ENCODE results near the gene STON2.
"Not testable (repeated sequence)": the region's sequence is repeated elsewhere in the genome, so short reads cannot be mapped to it uniquely, and the experiment has no call there.

The STON2 gene

GRCh38 chr14:81247271-81247766 lies 152.8 kb downstream of the STON2 start:
- H3K4me3 ChIP-seq (ENCODE audit: low read depth, low read length) = no peak overlapping the region
- no peak for DNase-seq (ENCODE audit: low read depth)

- DNase-seq (ENCODE audit: low read depth) = no peak
- H3K4me3 ChIP-seq (ENCODE audit: low read depth, low read length) = no peak overlapping the region
Observed at GRCh38 chr14:81246461-81247270, 153.5 kb downstream of the STON2 start.

GRCh38 chr14:81245771-81246170 lies 154.4 kb downstream of the STON2 start:
- H3K4me3 ChIP-seq (ENCODE audit: low read depth, low read length) = no peak overlapping the region
- DNase-seq (ENCODE audit: low read depth) = no peak

- not testable (repeated sequence) for DNase-seq (ENCODE audit: low read depth)
Observed at GRCh38 chr14:81244431-81244830, 155.7 kb downstream of the STON2 start.

DNA sequence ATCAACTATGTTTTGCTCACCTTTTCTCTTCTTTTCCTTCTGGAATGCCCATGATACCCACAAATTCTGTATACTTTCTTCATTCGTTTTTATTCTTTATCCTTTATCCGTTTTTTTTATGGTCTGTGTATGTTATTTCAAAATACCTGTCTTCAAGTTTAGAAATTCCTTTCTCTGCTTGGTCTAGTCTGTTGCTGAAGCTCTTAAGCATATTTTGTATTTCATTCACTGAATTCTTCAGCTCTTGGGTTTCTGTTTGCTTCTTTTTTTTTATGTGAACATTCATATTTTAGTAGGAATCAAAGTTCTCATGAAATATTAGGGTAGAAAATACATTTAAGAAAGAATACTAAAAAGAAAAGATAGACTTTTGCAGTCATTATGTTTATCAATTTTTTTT lies 156.6 kb downstream of the STON2 start:
- DNase-seq (ENCODE audit: low read depth) = no peak
- H3K4me3 ChIP-seq (ENCODE audit: low read depth, low read length) = no peak overlapping the region

More at GRCh38 chr14:81244431-81244830, 155.7 kb downstream of the STON2 start:
- H3K4me3 ChIP-seq (ENCODE audit: low read depth, low read length) = not testable (repeated sequence)

DNA sequence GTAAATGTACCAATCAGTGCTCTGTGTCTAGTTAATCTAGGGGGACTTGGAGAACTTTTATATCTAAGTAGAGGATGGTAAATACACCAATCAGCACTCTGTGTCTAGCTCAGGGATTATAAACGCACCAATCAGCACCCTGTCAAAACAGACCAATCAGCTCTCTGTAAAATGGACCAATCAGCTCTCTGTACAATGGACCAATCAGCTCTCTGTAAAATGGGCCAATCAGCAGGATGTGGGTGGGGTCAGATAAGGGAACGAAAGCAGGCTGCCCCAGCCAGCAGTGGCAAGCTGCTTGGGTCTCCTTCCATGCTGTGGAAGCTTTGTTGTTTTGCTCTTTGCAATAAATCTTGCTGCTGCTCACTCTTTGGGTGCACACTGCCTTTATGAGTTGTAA lies 163.3 kb downstream of the STON2 start:
- not testable (repeated sequence) for H3K4me3 ChIP-seq (ENCODE audit: low read depth, low read length); DNase-seq (ENCODE audit: low read depth)

- DNase-seq (ENCODE audit: low read depth) = no peak
- H3K4me3 ChIP-seq (ENCODE audit: low read depth, low read length) = no peak overlapping the region
Observed at GRCh38 chr14:81236138-81236537, 164.0 kb downstream of the STON2 start.

- H3K4me3 ChIP-seq (ENCODE audit: low read depth, low read length) = no peak overlapping the region
- DNase-seq (ENCODE audit: low read depth) = no peak
Observed at GRCh38 chr14:81235096-81235495, 165.0 kb downstream of the STON2 start.

DNA sequence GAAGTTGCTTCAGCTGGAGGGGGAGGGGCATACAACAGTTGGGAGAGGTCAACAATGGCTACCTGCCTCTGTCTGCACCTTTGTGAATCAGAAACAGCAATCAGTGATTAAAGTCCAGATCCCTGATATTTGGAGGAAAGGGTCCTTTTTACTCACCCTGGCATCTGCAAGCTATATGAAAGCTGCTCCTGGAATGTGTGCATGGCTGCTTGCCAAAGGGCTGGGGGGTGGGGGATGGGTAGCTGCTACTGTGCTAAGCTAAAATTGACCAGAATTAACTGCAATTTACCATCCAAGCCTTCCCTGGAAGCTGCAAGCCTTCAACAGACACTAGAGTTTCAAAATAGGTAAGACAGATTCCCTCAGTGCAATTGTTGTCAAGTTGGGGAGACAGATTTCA lies 165.8 kb downstream of the STON2 start:
- DNase-seq (ENCODE audit: low read depth) = no peak
- no peak overlapping the region for H3K4me3 ChIP-seq (ENCODE audit: low read depth, low read length)

- no peak for DNase-seq (ENCODE audit: low read depth)
- no peak overlapping the region for H3K4me3 ChIP-seq (ENCODE audit: low read depth, low read length)
Observed at GRCh38 chr14:81233615-81234014, 166.5 kb downstream of the STON2 start.

DNA sequence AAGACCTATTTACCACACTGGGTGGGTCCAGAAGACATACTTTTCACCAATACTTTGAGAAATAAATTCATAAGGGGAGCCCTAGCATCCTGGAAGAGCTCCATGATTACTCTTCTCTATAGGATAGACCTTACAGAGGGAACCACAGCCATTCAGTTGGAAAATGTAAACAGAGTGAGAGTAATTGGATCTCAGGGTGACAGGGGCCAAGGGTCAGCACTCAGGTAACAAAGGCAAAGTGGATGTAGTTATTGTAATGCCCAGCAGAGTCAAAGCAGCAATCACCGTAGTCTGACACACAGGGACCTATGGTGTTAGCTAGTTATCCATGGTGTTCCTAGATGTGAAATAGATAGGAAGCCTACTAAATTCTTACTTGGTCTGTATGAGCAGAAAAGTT lies 168.6 kb downstream of the STON2 start:
- DNase-seq (ENCODE audit: low read depth) = no peak
- no peak overlapping the region for H3K4me3 ChIP-seq (ENCODE audit: low read depth, low read length)

DNA sequence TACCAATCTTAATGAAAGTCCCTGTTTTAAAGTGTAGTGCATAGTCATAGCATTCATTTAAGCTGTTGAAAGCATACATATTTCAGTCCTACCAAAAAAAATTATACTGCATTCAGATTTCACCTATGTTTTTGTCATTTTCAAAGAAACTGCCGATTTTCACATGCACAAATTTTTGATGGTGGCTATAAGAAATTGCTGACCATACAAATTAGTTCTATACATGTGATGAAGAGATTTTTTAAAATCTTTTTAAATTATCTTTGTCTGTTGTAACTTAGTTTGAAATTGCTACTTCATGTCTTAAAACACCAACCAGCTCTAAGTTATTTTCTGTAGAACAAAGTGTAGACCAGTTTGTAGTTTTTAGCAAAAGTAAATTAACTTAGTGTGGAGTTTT lies 175.9 kb downstream of the STON2 start:
- no peak overlapping the region for H3K4me3 ChIP-seq (ENCODE audit: low read depth, low read length)
- DNase-seq (ENCODE audit: low read depth) = no peak

GRCh38 chr14:81223788-81224187 lies 176.3 kb downstream of the STON2 start:
- not testable (repeated sequence) for DNase-seq (ENCODE audit: low read depth); H3K4me3 ChIP-seq (ENCODE audit: low read depth, low read length)

- DNase-seq (ENCODE audit: low read depth) = no peak
Observed at GRCh38 chr14:81222691-81223090, 177.4 kb downstream of the STON2 start.

DNA sequence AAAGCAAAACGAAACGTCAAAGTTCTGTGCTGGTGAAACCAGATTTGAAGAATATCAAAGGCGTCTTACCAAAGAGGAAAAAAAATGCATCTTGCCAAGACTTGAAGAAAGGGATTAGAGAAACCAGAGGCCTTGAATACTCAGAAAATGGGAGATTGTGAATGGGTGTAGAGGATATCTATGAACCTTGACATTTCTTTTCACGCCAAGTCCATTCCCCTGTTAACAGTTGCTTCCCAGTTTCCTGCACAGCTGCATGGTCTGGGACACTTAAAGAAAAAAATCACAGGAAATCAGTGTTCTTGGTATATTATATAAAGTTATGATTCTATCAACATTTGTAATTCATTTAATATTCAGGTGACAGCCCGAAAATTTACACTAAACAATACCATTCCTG lies 178.0 kb downstream of the STON2 start:
- H3K4me3 ChIP-seq (ENCODE audit: low read depth, low read length) = no peak overlapping the region
- no peak for DNase-seq (ENCODE audit: low read depth)

More at GRCh38 chr14:81222691-81223090, 177.4 kb downstream of the STON2 start:
- H3K4me3 ChIP-seq (ENCODE audit: low read depth, low read length) = no peak overlapping the region

GRCh38 chr14:81221579-81222102 lies 178.5 kb downstream of the STON2 start:
- no peak for DNase-seq (ENCODE audit: low read depth)

GRCh38 chr14:81220830-81221578 lies 179.1 kb downstream of the STON2 start, which contains the start of gene GTF2A1:
Gene GTF2A1, minus strand, starts transcription at chr14:81220959. Its CDS starts 441 bp downstream, at chr14:81220518.
- peak; percentile 87 for DNase-seq (ENCODE audit: low read depth)
- H3K4me3 ChIP-seq (ENCODE audit: low read depth, low read length) = peak within 1 kb of the TSS; percentile 82

More at GRCh38 chr14:81221579-81222102, 178.5 kb downstream of the STON2 start:
- peak overlapping the region; percentile 81 for H3K4me3 ChIP-seq (ENCODE audit: low read depth, low read length)

DNA sequence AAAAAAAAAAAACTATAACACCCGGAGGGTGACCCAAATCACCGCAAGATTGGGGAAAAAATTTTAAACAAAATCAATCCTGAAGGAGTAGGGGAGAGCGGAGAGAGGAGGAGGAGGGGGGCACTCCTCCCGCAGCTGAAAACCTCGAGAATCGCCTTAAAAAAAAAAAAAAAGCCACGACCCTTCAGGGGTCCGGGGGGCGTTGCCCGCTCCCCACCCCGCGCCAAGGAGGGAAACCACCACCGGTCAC lies 179.6 kb downstream of the STON2 start:
- peak overlapping the region; percentile 82 for H3K4me3 ChIP-seq (ENCODE audit: low read depth, low read length)
- no peak for DNase-seq (ENCODE audit: low read depth)

GRCh38 chr14:81219759-81220579 lies 180.2 kb downstream of the STON2 start:
- peak overlapping the region; percentile 82 for H3K4me3 ChIP-seq (ENCODE audit: low read depth, low read length)
- no peak for DNase-seq (ENCODE audit: low read depth)
